Colonic mucosa (tissue), 4 donors: ENCODE results near the gene INHBB. TPM values are rescaled to one million over a fixed set of nuclear protein-coding genes. Genes with fewer than 3 reads are reported as not detected.

ENCODE experiments used
- DNase-seq: peaks from one replicate; pipeline ENCODE4 v3.0.0-alpha.2; 2020
- H3K27ac ChIP-seq: fragments of 200-600 bp; one replicate; pipeline ENCODE4 v1.8.0; 2021
- H3K27me3 ChIP-seq: fragments of 200-600 bp; one replicate; pipeline ENCODE4 v1.8.0; 2021
- H3K36me3 ChIP-seq: fragments of 200-600 bp; one replicate; pipeline ENCODE4 v1.8.0; 2021
- H3K4me1 ChIP-seq: fragments of 200-600 bp; one replicate; pipeline ENCODE4 v1.8.0; 2021; ENCODE audit warnings: mild to moderate bottlenecking
- H3K4me3 ChIP-seq: fragments of 200-600 bp; one replicate; pipeline ENCODE4 v1.8.0; 2021
- H3K9ac ChIP-seq, 2 donors: one replicate each; pipeline ENCODE4 v1.7.0; 2013; ENCODE audit warnings: control low read depth in 2 of 2, low read depth in 2 of 2, low read length in 2 of 2
- H3K9me3 ChIP-seq: fragments of 200-600 bp; one replicate; pipeline ENCODE4 v1.8.0; 2021
- intact Hi-C: fragments of 100-400 bp; cut with DNase I; formaldehyde crosslinking; loops from one replicate; pipeline ENCODE4 v1.14.1; 2022
- total RNA-seq, 2 donors: library from RNA; stranded (reverse); fragmentation: NEBNext Ultra II Directional in 1 of 2; extraction: Animal tissue kit (Norgen Biotek cat#: 25700) in 1 of 2; gene quantifications; one replicate each; pipeline ENCODE4 v1.2.1, GENCODE V29; 2021
- TF ChIP-seq, protein P1 (sequence below): fragments of 200-600 bp; IDR thresholded peaks from one replicate; pipeline ENCODE4 v1.8.0; 2022; ENCODE audit warnings: antibody characterized with exemption, mild to moderate bottlenecking
- donor health status: healthy.
- donor health status: DM: no; HTN: no; CAD: no.
- donor health status: DM: no; HTN: no; CAD: no.

The INHBB gene
- total RNA-seq, 2 donors from 2014 or later, result 0.30 to 3.1 TPM

DNA sequence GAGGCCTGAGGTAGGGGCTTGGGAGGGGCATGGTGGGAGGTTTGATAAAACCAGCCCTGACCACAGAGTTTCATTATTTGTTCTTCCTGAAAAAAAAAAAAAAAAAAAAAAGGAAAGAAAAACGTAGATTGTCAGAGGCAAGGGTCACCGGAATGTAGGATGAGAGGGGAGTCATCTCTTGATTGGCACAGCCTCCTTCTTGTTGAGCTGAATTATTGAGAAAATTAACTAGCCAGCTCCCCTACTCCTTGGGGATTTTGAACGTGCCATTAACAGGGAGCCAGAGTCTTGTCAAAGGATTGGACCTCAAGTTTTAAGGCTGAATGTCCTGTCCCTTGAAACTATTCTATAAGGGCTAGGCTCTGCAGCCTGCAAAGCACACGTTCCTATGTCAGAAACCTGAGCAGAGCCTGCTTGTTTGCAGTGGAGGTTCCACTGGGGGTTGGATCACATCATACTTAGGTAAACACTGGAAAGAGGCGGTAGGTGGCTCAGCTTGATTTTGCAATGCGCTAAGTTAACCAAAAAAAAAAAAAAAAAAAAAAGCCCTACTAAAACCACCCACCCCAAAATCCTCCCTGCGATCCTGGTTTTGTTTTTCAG lies 2.3 kb downstream of the INHBB start:
- no peak for DNase-seq
- no peaks in the 10 kb centered on the region for H3K36me3 ChIP-seq
- H3K4me1 ChIP-seq, result peaks cover 12% of the 10 kb centered on the region
- TF ChIP-seq, protein P1, sequence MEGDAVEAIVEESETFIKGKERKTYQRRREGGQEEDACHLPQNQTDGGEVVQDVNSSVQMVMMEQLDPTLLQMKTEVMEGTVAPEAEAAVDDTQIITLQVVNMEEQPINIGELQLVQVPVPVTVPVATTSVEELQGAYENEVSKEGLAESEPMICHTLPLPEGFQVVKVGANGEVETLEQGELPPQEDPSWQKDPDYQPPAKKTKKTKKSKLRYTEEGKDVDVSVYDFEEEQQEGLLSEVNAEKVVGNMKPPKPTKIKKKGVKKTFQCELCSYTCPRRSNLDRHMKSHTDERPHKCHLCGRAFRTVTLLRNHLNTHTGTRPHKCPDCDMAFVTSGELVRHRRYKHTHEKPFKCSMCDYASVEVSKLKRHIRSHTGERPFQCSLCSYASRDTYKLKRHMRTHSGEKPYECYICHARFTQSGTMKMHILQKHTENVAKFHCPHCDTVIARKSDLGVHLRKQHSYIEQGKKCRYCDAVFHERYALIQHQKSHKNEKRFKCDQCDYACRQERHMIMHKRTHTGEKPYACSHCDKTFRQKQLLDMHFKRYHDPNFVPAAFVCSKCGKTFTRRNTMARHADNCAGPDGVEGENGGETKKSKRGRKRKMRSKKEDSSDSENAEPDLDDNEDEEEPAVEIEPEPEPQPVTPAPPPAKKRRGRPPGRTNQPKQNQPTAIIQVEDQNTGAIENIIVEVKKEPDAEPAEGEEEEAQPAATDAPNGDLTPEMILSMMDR, result no peak
- H3K27ac ChIP-seq, result no peak overlapping the region
- no peaks in the 10 kb centered on the region for H3K9me3 ChIP-seq
- H3K9ac ChIP-seq, result no peak overlapping the region
- peaks cover 49% of the 10 kb centered on the region for H3K27me3 ChIP-seq
- no peak overlapping the region for H3K4me3 ChIP-seq
- intact Hi-C loops, result loop anchor here (2.0 to 10.0 kb wide), 2 partner anchors 207 to 331 kb away; no protein-coding TSS in a partner anchor

DNA sequence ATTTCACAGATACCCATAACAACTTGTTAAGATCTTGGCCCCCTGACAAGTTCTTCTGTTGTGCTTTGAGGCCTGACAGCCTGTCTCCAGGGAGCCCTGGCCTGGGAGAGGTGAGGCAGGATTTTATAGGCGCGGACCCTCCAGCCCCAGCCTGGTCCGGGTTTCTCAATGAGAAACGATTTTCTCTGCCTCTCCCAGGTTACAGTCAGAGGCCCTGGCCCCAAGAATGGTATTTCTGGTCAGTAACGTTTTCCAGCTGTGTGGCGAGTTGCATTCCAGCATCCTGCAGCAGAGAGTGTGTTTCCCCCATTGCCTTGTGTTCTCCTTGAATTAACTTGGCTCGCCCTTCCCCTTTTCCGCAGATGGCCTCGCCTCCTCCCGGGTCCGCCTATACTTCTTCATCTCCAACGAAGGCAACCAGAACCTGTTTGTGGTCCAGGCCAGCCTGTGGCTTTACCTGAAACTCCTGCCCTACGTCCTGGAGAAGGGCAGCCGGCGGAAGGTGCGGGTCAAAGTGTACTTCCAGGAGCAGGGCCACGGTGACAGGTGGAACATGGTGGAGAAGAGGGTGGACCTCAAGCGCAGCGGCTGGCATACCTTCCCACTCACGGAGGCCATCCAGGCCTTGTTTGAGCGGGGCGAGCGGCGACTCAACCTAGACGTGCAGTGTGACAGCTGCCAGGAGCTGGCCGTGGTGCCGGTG lies 3.0 kb downstream of the INHBB start:
- no peaks in the 10 kb centered on the region for H3K9me3 ChIP-seq
- H3K27ac ChIP-seq, result no peak overlapping the region
- TF ChIP-seq, protein P1, result no peak
- H3K4me3 ChIP-seq, result no peak overlapping the region
- intact Hi-C loops, result loop anchor here (2.0 to 10.0 kb wide), 2 partner anchors 206 to 330 kb away; no protein-coding TSS in a partner anchor
- no peak for DNase-seq
- peaks cover 44% of the 10 kb centered on the region for H3K27me3 ChIP-seq
- no peak overlapping the region for H3K9ac ChIP-seq
- H3K4me1 ChIP-seq, result peaks cover 7% of the 10 kb centered on the region
- no peaks in the 10 kb centered on the region for H3K36me3 ChIP-seq

GRCh38 chr2:120349440-120349921 lies 3.5 kb downstream of the INHBB start:
- H3K4me3 ChIP-seq, result no peak overlapping the region
- no peak overlapping the region for H3K9ac ChIP-seq
- H3K9me3 ChIP-seq, result no peaks in the 10 kb centered on the region
- peaks cover 38% of the 10 kb centered on the region for H3K27me3 ChIP-seq
- intact Hi-C loops, result loop anchor here (2.0 to 10.0 kb wide), 2 partner anchors 205 to 329 kb away; no protein-coding TSS in a partner anchor
- TF ChIP-seq, protein P1, result no peak
- H3K36me3 ChIP-seq, result no peaks in the 10 kb centered on the region
- no peak overlapping the region for H3K27ac ChIP-seq
- H3K4me1 ChIP-seq, result peaks cover 4% of the 10 kb centered on the region
- DNase-seq, result no peak

DNA sequence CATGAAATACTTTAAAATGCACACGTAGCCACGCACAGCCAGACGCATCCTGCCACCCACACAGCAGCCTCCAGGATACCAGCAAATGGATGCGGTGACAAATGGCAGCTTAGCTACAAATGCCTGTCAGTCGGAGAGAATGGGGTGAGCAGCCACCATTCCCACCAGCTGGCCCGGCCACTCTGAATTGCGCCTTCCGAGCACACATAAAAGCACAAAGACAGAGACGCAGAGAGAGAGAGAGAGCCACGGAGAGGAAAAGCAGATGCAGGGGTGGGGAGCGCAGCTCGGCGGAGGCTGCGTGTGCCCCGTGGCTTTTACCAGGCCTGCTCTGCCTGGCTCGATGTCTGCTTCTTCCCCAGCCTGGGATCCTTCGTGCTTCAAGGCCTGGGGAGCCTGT lies 4.1 kb downstream of the INHBB start:
- no peak for DNase-seq

GRCh38 chr2:120350801-120351320 lies 4.9 kb downstream of the INHBB start:
- no peak overlapping the region for H3K4me3 ChIP-seq
- H3K27me3 ChIP-seq, result peaks cover 29% of the 10 kb centered on the region
- DNase-seq, result no peak
- no peaks in the 10 kb centered on the region for H3K36me3 ChIP-seq
- no peak overlapping the region for H3K27ac ChIP-seq
- H3K9me3 ChIP-seq, result no peaks in the 10 kb centered on the region
- intact Hi-C loops, result no loop called here
- H3K9ac ChIP-seq, result no peak overlapping the region
- TF ChIP-seq, protein P1, result no peak
- H3K4me1 ChIP-seq, result peaks cover 4% of the 10 kb centered on the region

More for the DNA sequence above, 4.1 kb downstream of the INHBB start:
- H3K36me3 ChIP-seq, result no peaks in the 10 kb centered on the region
- no peak overlapping the region for H3K9ac ChIP-seq
- H3K4me1 ChIP-seq, result peaks cover 4% of the 10 kb centered on the region
- no peak overlapping the region for H3K27ac ChIP-seq
- intact Hi-C loops, result no loop called here
- TF ChIP-seq, protein P1, result no peak
- H3K9me3 ChIP-seq, result no peaks in the 10 kb centered on the region
- no peak overlapping the region for H3K4me3 ChIP-seq
- peaks cover 32% of the 10 kb centered on the region for H3K27me3 ChIP-seq
